CD4-positive, alpha-beta T cell (primary cell): ENCODE results near the gene PROSER2. TPM values are rescaled to one million over a fixed set of nuclear protein-coding genes. Genes with fewer than 3 reads are reported as not detected.

Experiments used
- ATAC-seq: fragments of 200-7000 bp; cut with Tn5 transposase; one replicate; pipeline ENCODE4 v1.10.0; 2022; ENCODE audit warnings: mild to moderate bottlenecking; ENCODE audit not compliant: poor library complexity
- CTCF ChIA-PET: fragments of 350-600 bp; sonication (Branson Sonifier 250); formaldehyde crosslinking; loops from one replicate; lab custom pipeline; 2021; ENCODE audit warnings: antibody characterized with exemption, inconsistent platforms; lab: Charles Lee
- POLR2A ChIA-PET: fragments of 350-600 bp; sonication (Branson Sonifier 250); formaldehyde crosslinking; loops from one replicate; lab custom pipeline; 2021; ENCODE audit warnings: antibody characterized with exemption, inconsistent platforms; lab: Charles Lee
- DNase-seq, 14 experiments: peaks; one replicate each; pipeline ENCODE4 v3.0.0-alpha.2; 2013 to 2020; ENCODE audit warnings: mixed read lengths in 2 of 14
- H3K27ac ChIP-seq, 2 donors: one replicate each; pipeline versions ENCODE4 v1.5.1 to v1.7.0; 2013; ENCODE audit warnings: low read length in 2 of 2, low read depth in 1 of 2, mild to moderate bottlenecking in 1 of 2
- H3K27me3 ChIP-seq, 2 experiments: 1 replicate in 1 of 2; 2 replicates in 1 of 2; pipeline versions ENCODE4 v1.6.1 to v1.7.0; 2013; ENCODE audit warnings: low read length in 2 of 2, control low read depth in 1 of 2, mild to moderate bottlenecking in 1 of 2, moderate library complexity in 1 of 2; ENCODE audit not compliant: insufficient read depth in 2 of 2, control insufficient read depth in 1 of 2
- H3K36me3 ChIP-seq: one replicate; pipeline ENCODE4 v1.6.1; 2013; ENCODE audit warnings: low read length, control low read depth; ENCODE audit not compliant: insufficient read depth
- H3K4me1 ChIP-seq: one replicate; pipeline ENCODE4 v1.6.1; 2013; ENCODE audit warnings: low read length, control low read depth; ENCODE audit not compliant: insufficient read depth
- H3K4me3 ChIP-seq: one replicate; pipeline ENCODE4 v1.5.1; 2013; ENCODE audit warnings: mild to moderate bottlenecking, low read length, moderate library complexity
- H3K9me3 ChIP-seq, 2 experiments: 1 replicate in 1 of 2; 2 replicates in 1 of 2; pipeline versions ENCODE4 v1.6.1 to v1.7.0; 2013; ENCODE audit warnings: low read length in 2 of 2, mild to moderate bottlenecking in 2 of 2, control low read depth in 1 of 2, moderate library complexity in 1 of 2; ENCODE audit not compliant: control insufficient read depth in 1 of 2, insufficient read depth in 1 of 2
- H3K27ac Mint-ChIP-seq: one replicate; pipeline ENCODE4 v1.8.0; 2020; ENCODE audit warnings: mixed read lengths
- H3K27me3 Mint-ChIP-seq: one replicate; pipeline ENCODE4 v1.8.0; 2021; ENCODE audit warnings: mixed read lengths
- H3K36me3 Mint-ChIP-seq: one replicate; pipeline ENCODE4 v1.8.0; 2021; ENCODE audit warnings: low read depth, mixed read lengths
- H3K4me1 Mint-ChIP-seq: one replicate; pipeline ENCODE4 v1.8.0; 2021; ENCODE audit warnings: low read depth, mixed read lengths
- H3K4me3 Mint-ChIP-seq: one replicate; pipeline ENCODE4 v1.8.0; 2020; ENCODE audit warnings: mild to moderate bottlenecking, mixed read lengths
- H3K9me3 Mint-ChIP-seq: one replicate; pipeline ENCODE4 v1.8.0; 2020; ENCODE audit warnings: mixed read lengths
- CTCF ChIP-seq: fragments of 200-600 bp; IDR thresholded peaks from one replicate; pipeline ENCODE4 v1.8.0; 2022; ENCODE audit warnings: antibody characterized with exemption, mild to moderate bottlenecking
- intact Hi-C, 2 experiments: fragments of 100-400 bp; cut with DNase I in 1 of 2; cut with micrococcal nuclease in 1 of 2; formaldehyde crosslinking; loops; one replicate each; pipeline versions ENCODE4 v1.15.1 to v1.9.0; 2023 to 2025; cut with DNase I, micrococcal nuclease
- total RNA-seq, 174 experiments: library from RNA in 2 of 174; stranded (reverse) in 2 of 174; gene quantifications; one replicate each; pipeline ENCODE4 v1.2.3 and lab custom pipeline; 2021 to 2026

The PROSER2 gene
- total RNA-seq, 2 experiments from 2014 or later, result 1.1 TPM

GRCh38 chr10:11799736-11800080, 23.4 kb upstream of the PROSER2 start:
- Mint-ChIP-seq H3K4me1 (no peaks in the 10 kb centered on the region), H3K9me3 (no peaks in the 10 kb centered on the region), H3K36me3 (no peaks in the 10 kb centered on the region), H3K27me3 (no peaks in the 10 kb centered on the region), H3K27ac (no peak overlapping the region), H3K4me3 (no peak overlapping the region)
- no peaks in the 10 kb centered on the region for H3K4me1 ChIP-seq
- H3K4me3 ChIP-seq, result no peak overlapping the region
- intact Hi-C loops, result no loop called here
- DNase-seq (no peak), ATAC-seq (no peak)
- no peaks in the 10 kb centered on the region for H3K36me3 ChIP-seq
- no peak for TF ChIP-seq CTCF
- ChIA-PET CTCF (interaction anchor here (0.7 kb wide), 1 partner anchor 1049 kb away, joined by 5 read pairs; no protein-coding TSS in a partner anchor), POLR2A (no interaction called here)
- no peak overlapping the region for H3K27ac ChIP-seq
- no peaks in the 10 kb centered on the region for H3K27me3 ChIP-seq
- no peaks in the 10 kb centered on the region for H3K9me3 ChIP-seq

GRCh38 chr10:11804336-11804735, 18.8 kb upstream of the PROSER2 start:
- ChIA-PET CTCF (no interaction called here), POLR2A (no interaction called here)
- H3K9me3 ChIP-seq, result no peaks in the 10 kb centered on the region
- no peaks in the 10 kb centered on the region for H3K36me3 Mint-ChIP-seq
- H3K27me3 ChIP-seq, result no peaks in the 10 kb centered on the region
- H3K4me1 ChIP-seq, result no peaks in the 10 kb centered on the region
- H3K27me3 Mint-ChIP-seq, result no peaks in the 10 kb centered on the region
- H3K9me3 Mint-ChIP-seq, result no peaks in the 10 kb centered on the region
- DNase-seq (no peak), ATAC-seq (no peak)
- no peak overlapping the region for H3K4me3 Mint-ChIP-seq
- H3K36me3 ChIP-seq, result no peaks in the 10 kb centered on the region
- TF ChIP-seq CTCF, result no peak
- no peaks in the 10 kb centered on the region for H3K4me1 Mint-ChIP-seq
- intact Hi-C loops, result no loop called here
- H3K4me3 ChIP-seq, result no peak overlapping the region
- no peak overlapping the region for H3K27ac ChIP-seq
- H3K27ac Mint-ChIP-seq, result no peak overlapping the region

- Mint-ChIP-seq H3K27me3 (peaks cover 6% of the 10 kb centered on the region), H3K27ac (no peak overlapping the region), H3K9me3 (no peaks in the 10 kb centered on the region), H3K4me1 (no peaks in the 10 kb centered on the region), H3K36me3 (no peaks in the 10 kb centered on the region), H3K4me3 (no peak overlapping the region)
- H3K9me3 ChIP-seq, result no peaks in the 10 kb centered on the region
- no peaks in the 10 kb centered on the region for H3K36me3 ChIP-seq
- TF ChIP-seq CTCF, result no peak
- H3K27me3 ChIP-seq, result no peaks in the 10 kb centered on the region
- no peak overlapping the region for H3K27ac ChIP-seq
- DNase-seq, result no peak
- H3K4me3 ChIP-seq, result no peak overlapping the region
- intact Hi-C loops, result no loop called here
- ATAC-seq, result no peak
- H3K4me1 ChIP-seq, result no peaks in the 10 kb centered on the region
- ChIA-PET CTCF (no interaction called here), POLR2A (no interaction called here)
Observed at GRCh38 chr10:11805792-11806191, 17.4 kb upstream of the PROSER2 start.
